HepG2 (cell line): Measurements from ENCODE around the gene OR2S2.

Experiments used
- BRCA1 ChIP-seq: sonication (generic); formaldehyde crosslinking; IDR thresholded peaks from 2 replicates; pipeline ENCODE4 v1.4.0; 2020; ENCODE audit warnings: missing genetic modification reagents
- CTCF ChIP-seq: sonication (generic); formaldehyde crosslinking; IDR thresholded peaks from 2 replicates; pipeline ENCODE4 v1.5.0; 2020; ENCODE audit warnings: mild to moderate bottlenecking, missing genetic modification reagents, moderate library complexity
- DMAP1 ChIP-seq: IDR thresholded peaks from 2 replicates; pipeline ENCODE4 v1.6.1; 2016
- NFYB ChIP-seq: sonication (generic); formaldehyde crosslinking; IDR thresholded peaks from 2 replicates; pipeline ENCODE4 v1.4.0; 2020; ENCODE audit warnings: missing genetic modification reagents
- TGIF2 ChIP-seq: IDR thresholded peaks from 2 replicates; pipeline ENCODE4 v1.6.1; 2016; ENCODE audit warnings: control low read depth, missing compliant biosample characterization
- TF ChIP-seq, protein P1 (sequence below): sonication (generic); formaldehyde crosslinking; IDR thresholded peaks from 2 replicates; pipeline ENCODE4 v1.4.0; 2020; ENCODE audit warnings: missing genetic modification reagents

DNA sequence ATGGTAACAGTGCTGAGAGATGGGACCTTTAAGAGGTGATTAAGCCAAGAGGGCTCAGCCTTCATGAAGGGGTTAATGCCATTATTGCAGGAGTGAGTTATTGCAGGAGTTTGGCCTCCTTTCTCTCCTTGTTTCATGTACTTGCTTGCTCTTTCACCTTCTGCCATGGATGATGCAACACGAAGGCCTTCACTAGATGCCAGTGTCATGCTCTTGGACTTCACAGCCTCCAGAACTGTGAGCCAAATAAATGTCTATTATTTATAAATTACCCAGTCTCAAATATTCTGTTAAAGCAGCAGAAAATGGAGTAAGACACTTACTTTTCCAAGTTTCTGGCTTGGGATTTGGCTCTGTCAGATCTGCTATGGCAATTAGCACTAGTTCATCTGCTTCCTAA lies 40.4 kb upstream of the OR2S2 start:
- TF ChIP-seq BRCA1 (CRISPR knock-in tag), result no peak
- no peak for TF ChIP-seq NFYB (CRISPR knock-in tag)
- TF ChIP-seq, protein P1, sequence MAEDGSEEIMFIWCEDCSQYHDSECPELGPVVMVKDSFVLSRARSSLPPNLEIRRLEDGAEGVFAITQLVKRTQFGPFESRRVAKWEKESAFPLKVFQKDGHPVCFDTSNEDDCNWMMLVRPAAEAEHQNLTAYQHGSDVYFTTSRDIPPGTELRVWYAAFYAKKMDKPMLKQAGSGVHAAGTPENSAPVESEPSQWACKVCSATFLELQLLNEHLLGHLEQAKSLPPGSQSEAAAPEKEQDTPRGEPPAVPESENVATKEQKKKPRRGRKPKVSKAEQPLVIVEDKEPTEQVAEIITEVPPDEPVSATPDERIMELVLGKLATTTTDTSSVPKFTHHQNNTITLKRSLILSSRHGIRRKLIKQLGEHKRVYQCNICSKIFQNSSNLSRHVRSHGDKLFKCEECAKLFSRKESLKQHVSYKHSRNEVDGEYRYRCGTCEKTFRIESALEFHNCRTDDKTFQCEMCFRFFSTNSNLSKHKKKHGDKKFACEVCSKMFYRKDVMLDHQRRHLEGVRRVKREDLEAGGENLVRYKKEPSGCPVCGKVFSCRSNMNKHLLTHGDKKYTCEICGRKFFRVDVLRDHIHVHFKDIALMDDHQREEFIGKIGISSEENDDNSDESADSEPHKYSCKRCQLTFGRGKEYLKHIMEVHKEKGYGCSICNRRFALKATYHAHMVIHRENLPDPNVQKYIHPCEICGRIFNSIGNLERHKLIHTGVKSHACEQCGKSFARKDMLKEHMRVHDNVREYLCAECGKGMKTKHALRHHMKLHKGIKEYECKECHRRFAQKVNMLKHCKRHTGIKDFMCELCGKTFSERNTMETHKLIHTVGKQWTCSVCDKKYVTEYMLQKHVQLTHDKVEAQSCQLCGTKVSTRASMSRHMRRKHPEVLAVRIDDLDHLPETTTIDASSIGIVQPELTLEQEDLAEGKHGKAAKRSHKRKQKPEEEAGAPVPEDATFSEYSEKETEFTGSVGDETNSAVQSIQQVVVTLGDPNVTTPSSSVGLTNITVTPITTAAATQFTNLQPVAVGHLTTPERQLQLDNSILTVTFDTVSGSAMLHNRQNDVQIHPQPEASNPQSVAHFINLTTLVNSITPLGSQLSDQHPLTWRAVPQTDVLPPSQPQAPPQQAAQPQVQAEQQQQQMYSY, result no peak
- TF ChIP-seq CTCF, result no peak
- no peak for TF ChIP-seq TGIF2
- no peak for TF ChIP-seq DMAP1 (CRISPR knock-in tag)
